Fibroblast of mammary gland (primary cell): ENCODE data around the gene TMEM72.

Experiments
- DNase-seq: peaks from one replicate; pipeline ENCODE4 v3.0.0-alpha.2; 2010; ENCODE audit warnings: low read depth
- H3K4me3 ChIP-seq: 2 replicates; pipeline ENCODE4 v1.5.1; 2011; ENCODE audit warnings: low read depth, mild to moderate bottlenecking, low read length, moderate library complexity; ENCODE audit not compliant: control insufficient read depth
- CTCF ChIP-seq: conservative IDR thresholded peaks from 2 replicates; pipeline ENCODE4 v1.5.1; 2011; ENCODE audit warnings: low read depth, low read length, inconsistent platforms; ENCODE audit not compliant: control insufficient read depth, insufficient read depth

Gene TMEM72

GRCh38 chr10:44927352-44927751, 16.2 kb downstream of the TMEM72 start:
- DNase-seq: peak; percentile 51
- H3K4me3 ChIP-seq: no peak overlapping the region
- TF ChIP-seq CTCF: no peak

- TF ChIP-seq CTCF: no peak
- DNase-seq: no peak
- no peak overlapping the region for H3K4me3 ChIP-seq
Observed at GRCh38 chr10:44928462-44928861, 17.3 kb downstream of the TMEM72 start.

- H3K4me3 ChIP-seq: no peak overlapping the region
- DNase-seq: no peak
- no peak for TF ChIP-seq CTCF
Observed at GRCh38 chr10:44929356-44930255, 18.5 kb downstream of the TMEM72 start.

- no peak for DNase-seq
- TF ChIP-seq CTCF: no peak
- H3K4me3 ChIP-seq: no peak overlapping the region
Observed at GRCh38 chr10:44930904-44931620, 19.9 kb downstream of the TMEM72 start.

GRCh38 chr10:44931621-44932516, 20.7 kb downstream of the TMEM72 start:
- no peak for TF ChIP-seq CTCF
- DNase-seq: no peak
- no peak overlapping the region for H3K4me3 ChIP-seq

- TF ChIP-seq CTCF: peak; percentile 98
- no peak overlapping the region for H3K4me3 ChIP-seq
Observed at GRCh38 chr10:44932517-44933450, 21.6 kb downstream of the TMEM72 start.

More at GRCh38 chr10:44932517-44933450, 21.6 kb downstream of the TMEM72 start:
- DNase-seq: peak; percentile 77
